Gastroesophageal sphincter (tissue), 3 donors: ENCODE measurements around the gene ADH4.

Experiments
- CTCF ChIP-seq, 4 experiments: fragments of 200-600 bp in 2 of 4; fragments of 450-650 bp in 2 of 4; sonication (generic) in 1 of 4; IDR thresholded peaks; one replicate each; pipeline ENCODE4 v1.5.1; 2017 to 2019; ENCODE audit warnings: antibody characterized with exemption in 4 of 4, mild to moderate bottlenecking in 2 of 4, moderate library complexity in 2 of 4
- EP300 ChIP-seq: sonication (generic); formaldehyde crosslinking; IDR thresholded peaks from one replicate; pipeline ENCODE4 v1.6.1; 2017; ENCODE audit warnings: antibody characterized with exemption, mild to moderate bottlenecking
- POLR2A ChIP-seq, 2 donors: fragments of 450-650 bp; IDR thresholded peaks; one replicate each; pipeline ENCODE4 v1.6.1; 2017; ENCODE audit warnings: antibody characterized with exemption in 2 of 2, mild to moderate bottlenecking in 2 of 2, moderate library complexity in 1 of 2

- TF ChIP-seq POLR2A (IDR thresholded peaks at IDR 0.05) (no peak), CTCF (IDR thresholded peaks at IDR 0.05) (no peak), EP300 (no peak)
These were observed 12.7 kb downstream of the ADH4 start for GRCh38 chr4:99131378-99131777.
